AG10803 (cell line): ENCODE results near the gene RABAC1.

Experiments
- DNase-seq: peaks from one replicate; pipeline ENCODE4 v3.0.0; 2010; ENCODE audit warnings: low read depth
- H3K4me3 ChIP-seq: 2 replicates; pipeline ENCODE4 v1.5.1; 2011; ENCODE audit warnings: mild to moderate bottlenecking, low read length, control low read depth
- CTCF ChIP-seq: conservative IDR thresholded peaks from 2 replicates; pipeline ENCODE4 v1.5.1; 2011; ENCODE audit warnings: mild to moderate bottlenecking, low read length, control low read depth, inconsistent platforms

The RABAC1 gene

GRCh38 chr19:41998246-41999020, 39.3 kb upstream of the RABAC1 start:
- DNase-seq = peak; percentile 42
- TF ChIP-seq CTCF = peak; percentile 54

GRCh38 chr19:41997851-41998229, 38.7 kb upstream of the RABAC1 start:
- no peak overlapping the region for H3K4me3 ChIP-seq
- no peak for DNase-seq
- TF ChIP-seq CTCF = no peak

More at GRCh38 chr19:41998246-41999020, 39.3 kb upstream of the RABAC1 start:
- no peak overlapping the region for H3K4me3 ChIP-seq

- no peak for TF ChIP-seq CTCF
- DNase-seq = peak; percentile 17
- H3K4me3 ChIP-seq = no peak overlapping the region
Measured at GRCh38 chr19:41997121-41997850, 38.2 kb upstream of the RABAC1 start.

GRCh38 chr19:41995959-41996797, 37.1 kb upstream of the RABAC1 start:
- H3K4me3 ChIP-seq = no peak overlapping the region
- TF ChIP-seq CTCF = no peak
- no peak for DNase-seq

GRCh38 chr19:41994994-41995958, 36.2 kb upstream of the RABAC1 start:
- DNase-seq = no peak
- no peak for TF ChIP-seq CTCF
- no peak overlapping the region for H3K4me3 ChIP-seq

- no peak overlapping the region for H3K4me3 ChIP-seq
- no peak for TF ChIP-seq CTCF
- no peak for DNase-seq
Measured at GRCh38 chr19:41994521-41994971, 35.4 kb upstream of the RABAC1 start.
